Fibroblast of mammary gland (primary cell): ENCODE measurements around the gene KCNQ1OT1.

Experiments
- DNase-seq: peaks from one replicate; pipeline ENCODE4 v3.0.0-alpha.2; 2010; ENCODE audit warnings: low read depth
- H3K4me3 ChIP-seq: 2 replicates; pipeline ENCODE4 v1.5.1; 2011; ENCODE audit warnings: low read depth, mild to moderate bottlenecking, low read length, moderate library complexity; ENCODE audit not compliant: control insufficient read depth
- TF ChIP-seq, protein P1 (sequence below): conservative IDR thresholded peaks from 2 replicates; pipeline ENCODE4 v1.5.1; 2011; ENCODE audit warnings: low read depth, low read length, inconsistent platforms; ENCODE audit not compliant: control insufficient read depth, insufficient read depth

The KCNQ1OT1 gene

DNA sequence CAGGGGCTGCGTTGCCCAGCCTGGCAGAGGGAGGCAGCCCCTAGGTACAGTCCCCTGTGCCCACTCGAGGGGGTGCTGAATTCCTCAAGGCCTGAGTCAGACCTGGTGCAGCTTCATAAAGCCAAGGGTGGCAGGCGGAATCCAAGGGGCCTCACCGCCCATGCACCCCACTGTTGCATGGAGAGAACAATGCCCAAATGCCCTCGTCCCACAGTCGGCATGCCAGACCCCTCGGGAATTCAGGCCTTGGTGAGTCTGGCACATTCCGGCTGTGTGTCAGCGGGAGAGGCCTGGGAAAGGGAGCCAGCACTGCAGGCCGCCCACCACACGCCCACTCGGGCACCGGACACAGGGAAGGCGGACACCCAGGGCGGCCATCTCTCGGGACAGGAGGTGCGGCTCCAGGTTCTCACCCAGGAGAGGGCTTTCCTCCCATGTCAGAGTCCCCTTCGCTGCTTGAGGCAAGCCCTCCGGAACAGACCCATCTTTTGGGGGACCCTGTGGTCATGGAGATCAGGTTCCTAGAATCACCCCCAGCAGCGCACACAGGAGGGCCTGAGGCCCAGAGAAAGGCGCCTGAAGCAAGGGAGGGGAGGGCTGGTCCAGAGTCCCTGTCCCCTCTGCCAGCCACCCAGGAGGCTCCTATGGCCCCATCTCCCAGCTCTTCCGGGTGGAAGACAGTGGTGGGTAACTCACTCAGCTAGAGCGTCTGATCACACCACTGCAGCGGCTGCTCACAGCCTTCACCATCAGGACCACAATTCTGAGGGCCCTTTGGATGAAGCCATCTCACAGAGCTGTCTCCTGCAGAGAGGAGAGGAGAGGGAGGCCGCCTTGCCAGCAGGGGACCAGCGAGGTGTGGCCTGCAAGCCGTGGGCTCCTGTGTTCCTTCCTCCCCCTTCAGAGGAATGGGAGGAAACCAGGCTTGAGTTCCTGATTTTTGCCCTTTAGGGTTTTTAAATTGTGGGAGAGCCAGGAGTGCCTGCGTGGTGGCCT is 31.6 kb upstream of the KCNQ1OT1 start:
- no peak for DNase-seq
- no peak overlapping the region for H3K4me3 ChIP-seq
- TF ChIP-seq, protein P1, sequence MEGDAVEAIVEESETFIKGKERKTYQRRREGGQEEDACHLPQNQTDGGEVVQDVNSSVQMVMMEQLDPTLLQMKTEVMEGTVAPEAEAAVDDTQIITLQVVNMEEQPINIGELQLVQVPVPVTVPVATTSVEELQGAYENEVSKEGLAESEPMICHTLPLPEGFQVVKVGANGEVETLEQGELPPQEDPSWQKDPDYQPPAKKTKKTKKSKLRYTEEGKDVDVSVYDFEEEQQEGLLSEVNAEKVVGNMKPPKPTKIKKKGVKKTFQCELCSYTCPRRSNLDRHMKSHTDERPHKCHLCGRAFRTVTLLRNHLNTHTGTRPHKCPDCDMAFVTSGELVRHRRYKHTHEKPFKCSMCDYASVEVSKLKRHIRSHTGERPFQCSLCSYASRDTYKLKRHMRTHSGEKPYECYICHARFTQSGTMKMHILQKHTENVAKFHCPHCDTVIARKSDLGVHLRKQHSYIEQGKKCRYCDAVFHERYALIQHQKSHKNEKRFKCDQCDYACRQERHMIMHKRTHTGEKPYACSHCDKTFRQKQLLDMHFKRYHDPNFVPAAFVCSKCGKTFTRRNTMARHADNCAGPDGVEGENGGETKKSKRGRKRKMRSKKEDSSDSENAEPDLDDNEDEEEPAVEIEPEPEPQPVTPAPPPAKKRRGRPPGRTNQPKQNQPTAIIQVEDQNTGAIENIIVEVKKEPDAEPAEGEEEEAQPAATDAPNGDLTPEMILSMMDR = no peak

DNA sequence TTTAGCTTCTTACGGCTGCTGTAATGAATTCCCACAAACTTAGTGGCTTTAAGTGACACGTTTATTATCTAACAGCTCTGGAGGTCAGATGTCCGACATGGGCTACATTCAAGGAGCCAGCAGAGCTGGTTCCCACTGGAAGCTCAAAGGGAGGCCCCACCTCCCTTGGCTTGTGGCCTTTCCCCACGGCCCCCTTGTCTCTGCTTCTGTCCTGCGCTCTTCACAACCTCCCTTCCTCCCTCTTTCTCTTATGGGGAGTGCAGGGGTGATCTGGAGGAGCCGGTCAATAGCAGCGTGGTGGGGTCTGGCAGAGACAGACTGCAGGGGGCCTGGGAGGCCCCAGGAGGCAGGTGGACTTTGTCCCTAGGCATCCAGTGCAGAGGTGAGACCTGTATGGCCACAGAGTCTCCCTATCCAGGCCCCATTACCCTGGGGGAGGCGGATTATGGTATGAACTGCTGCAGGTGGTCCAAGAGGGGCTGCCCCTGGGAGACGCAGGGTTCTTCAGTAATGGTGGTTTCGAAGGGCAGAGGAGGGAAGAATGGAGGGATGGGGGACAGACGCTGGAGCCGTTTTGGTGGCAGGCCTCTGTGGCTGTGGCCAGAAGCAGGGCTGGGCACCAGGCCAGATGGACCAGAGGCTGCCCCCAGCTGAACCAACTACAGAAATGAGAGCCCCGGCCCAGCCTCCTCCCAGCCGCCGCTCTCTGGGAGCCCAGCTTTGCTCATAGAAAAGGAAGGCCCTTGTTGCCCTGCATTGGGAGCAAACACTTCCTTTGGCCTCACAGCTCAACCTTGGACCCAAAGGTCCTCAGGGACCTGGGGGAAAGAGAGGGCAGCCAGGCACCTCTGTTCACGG is 30.7 kb upstream of the KCNQ1OT1 start:
- no peak for DNase-seq
- H3K4me3 ChIP-seq = no peak overlapping the region
- TF ChIP-seq, protein P1 = no peak

DNA sequence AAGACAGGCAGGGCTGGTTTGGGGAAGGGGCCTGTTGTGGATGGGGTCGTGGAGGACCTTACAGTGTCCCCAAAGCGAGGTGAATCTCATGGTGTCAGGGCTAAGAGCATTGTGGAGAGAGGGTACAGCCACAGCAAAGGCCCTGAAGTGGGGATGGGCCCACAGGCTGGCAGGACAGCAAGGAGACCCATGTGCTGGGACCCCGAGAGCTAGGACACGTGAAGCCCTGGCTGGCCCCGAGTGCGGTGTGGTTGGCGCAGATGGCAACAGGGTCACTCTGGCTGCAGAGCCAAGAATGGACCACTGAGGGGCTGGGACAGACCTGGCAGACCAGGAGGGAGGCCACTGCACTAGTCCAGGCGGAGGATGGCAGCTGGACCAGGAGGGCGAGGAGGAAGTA is 30.0 kb upstream of the KCNQ1OT1 start:
- no peak for DNase-seq
- no peak overlapping the region for H3K4me3 ChIP-seq
- TF ChIP-seq, protein P1 = no peak

DNA sequence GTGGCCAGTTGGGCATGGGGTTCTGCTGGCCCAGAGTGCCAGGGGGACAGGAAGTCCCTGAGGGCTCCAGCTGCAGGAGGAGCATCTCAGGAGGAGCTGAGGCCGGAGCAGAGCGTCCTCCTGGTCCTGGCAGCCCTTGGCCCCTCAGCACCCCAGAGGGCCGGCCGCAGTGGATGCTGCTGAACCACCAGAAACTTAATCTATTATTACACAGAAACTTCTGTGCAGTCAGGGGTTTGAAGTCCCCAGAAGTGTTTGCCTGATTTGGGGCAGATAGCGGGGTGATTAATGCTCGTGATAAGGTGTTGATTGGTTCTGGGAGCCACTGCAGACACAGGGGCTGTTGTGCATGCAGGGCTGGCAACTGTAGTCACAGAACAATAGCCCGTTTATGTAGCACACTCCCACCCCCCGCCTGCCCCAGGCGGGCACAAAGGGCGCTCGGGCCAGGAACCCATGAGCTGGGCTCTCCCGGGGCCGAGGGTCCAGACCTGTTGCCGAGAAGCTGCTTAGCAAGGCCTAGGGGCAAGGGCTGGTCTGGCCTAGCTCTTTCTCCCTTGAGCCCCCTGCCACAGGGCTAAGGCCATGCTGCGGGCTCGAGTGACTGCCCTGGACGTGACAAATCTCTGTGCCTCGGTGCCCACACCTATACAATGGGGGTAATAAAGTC is 29.0 kb upstream of the KCNQ1OT1 start:
- H3K4me3 ChIP-seq = no peak overlapping the region

DNA sequence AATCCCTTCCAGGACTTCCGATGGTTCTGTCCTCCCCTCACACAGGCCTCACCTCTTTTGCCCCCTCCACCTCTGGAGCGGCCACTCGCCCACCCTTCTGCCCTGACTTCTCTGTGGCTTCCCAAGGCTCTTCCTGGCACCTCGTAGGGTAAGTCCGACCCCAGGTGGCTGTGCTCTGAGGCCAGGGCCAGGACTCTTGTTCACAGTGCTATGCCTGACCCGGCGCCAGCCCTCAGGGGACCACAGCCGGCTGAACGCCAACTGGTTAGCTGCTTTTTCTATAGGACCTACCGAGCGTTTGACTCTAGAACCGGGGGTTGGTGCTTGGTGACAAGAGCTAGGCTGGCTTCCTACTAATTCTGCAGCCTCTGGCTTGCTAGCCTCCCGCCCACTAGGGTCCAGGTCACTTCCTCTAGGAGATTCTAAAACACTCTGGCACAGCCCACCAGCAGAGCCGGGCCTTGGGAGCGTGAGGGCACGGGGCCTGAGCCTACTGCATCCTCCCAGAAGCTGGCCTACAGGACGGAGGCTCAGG is 28.4 kb upstream of the KCNQ1OT1 start:
- TF ChIP-seq, protein P1 = no peak
- no peak for DNase-seq
- no peak overlapping the region for H3K4me3 ChIP-seq

More for the DNA sequence above, 29.0 kb upstream of the KCNQ1OT1 start:
- no peak for DNase-seq
- TF ChIP-seq, protein P1 = no peak

DNA sequence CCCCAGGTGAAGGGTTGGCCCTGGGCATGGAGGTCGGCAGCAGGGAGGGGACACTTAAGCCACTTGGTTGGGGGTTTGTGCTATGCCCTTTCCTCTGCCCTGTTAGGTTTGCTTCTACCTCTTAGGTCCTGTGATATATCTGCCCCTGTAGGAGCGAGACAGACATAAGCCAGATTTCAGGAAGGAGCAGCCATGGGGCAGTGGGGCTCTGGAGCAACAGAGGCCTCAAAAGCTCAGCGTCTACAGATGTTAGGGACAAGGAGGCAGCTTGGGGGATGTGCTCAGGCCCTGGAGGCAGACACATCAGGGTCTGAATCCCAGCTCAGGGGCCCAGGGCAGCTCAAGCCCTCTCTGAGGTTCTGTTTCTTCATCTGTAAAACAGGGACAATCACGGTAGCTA is 27.2 kb upstream of the KCNQ1OT1 start:
- H3K4me3 ChIP-seq = no peak overlapping the region
- TF ChIP-seq, protein P1 = no peak
- no peak for DNase-seq
